Chondrocyte (in vitro differentiated cells): ENCODE data around the gene BFSP2. TPM values are rescaled to one million over a fixed set of nuclear protein-coding genes. Genes with fewer than 3 reads are reported as not detected.

Source experiments
- DNase-seq: peaks from one replicate; pipeline ENCODE4 v3.0.0; 2021; ENCODE audit warnings: mixed read lengths, low spot score
- H3K27ac Mint-ChIP-seq: one replicate; pipeline ENCODE4 v1.8.0; 2021; ENCODE audit warnings: mild to moderate bottlenecking, moderate library complexity, mixed read lengths; ENCODE audit not compliant: unreplicated experiment
- H3K27me3 Mint-ChIP-seq: 2 replicates; pipeline ENCODE4 v1.8.0; 2021; ENCODE audit warnings: low read depth, mixed read lengths
- H3K36me3 Mint-ChIP-seq: 2 replicates; pipeline ENCODE4 v1.8.0; 2021; ENCODE audit warnings: low read depth, mixed read lengths
- H3K4me1 Mint-ChIP-seq: 2 replicates; pipeline ENCODE4 v1.8.0; 2021; ENCODE audit warnings: low read depth, mild to moderate bottlenecking, mixed read lengths
- H3K4me3 Mint-ChIP-seq: one replicate; pipeline ENCODE4 v1.8.0; 2021; ENCODE audit warnings: mild to moderate bottlenecking, moderate library complexity, mixed read lengths; ENCODE audit not compliant: unreplicated experiment
- H3K9me3 Mint-ChIP-seq: 2 replicates; pipeline ENCODE4 v1.8.0; 2021; ENCODE audit warnings: low read depth, mixed read lengths
- CTCF ChIP-seq: fragments of 200-600 bp; sonication (generic); IDR thresholded peaks from 2 replicates; pipeline ENCODE4 v1.5.0; 2021; ENCODE audit warnings: antibody characterized with exemption, mild to moderate bottlenecking, moderate library complexity
- total RNA-seq: library from RNA; stranded (reverse); gene quantifications from 3 replicates; pipeline ENCODE4 v1.2.1, GENCODE V29; 2021

Gene BFSP2
- total RNA-seq, 1 donor from 2014 or later: not detected

GRCh38 chr3:133394561-133395311, 5.1 kb upstream of the BFSP2 start:
- TF ChIP-seq CTCF: no peak
- Mint-ChIP-seq H3K4me3 (no peak overlapping the region), H3K27me3 (no peaks in the 10 kb centered on the region), H3K9me3 (peaks cover 6% of the 10 kb centered on the region), H3K4me1 (peaks cover 9% of the 10 kb centered on the region), H3K36me3 (peaks cover 3% of the 10 kb centered on the region), H3K27ac (no peak overlapping the region)
- no peak for DNase-seq

- H3K36me3 Mint-ChIP-seq: peaks cover 3% of the 10 kb centered on the region
- H3K4me1 Mint-ChIP-seq: peaks cover 14% of the 10 kb centered on the region
- no peak for TF ChIP-seq CTCF
- peak; percentile 52 for DNase-seq
- H3K27ac Mint-ChIP-seq: no peak overlapping the region
- no peak overlapping the region for H3K4me3 Mint-ChIP-seq
- peaks cover 6% of the 10 kb centered on the region for H3K9me3 Mint-ChIP-seq
- H3K27me3 Mint-ChIP-seq: no peaks in the 10 kb centered on the region
Observed at GRCh38 chr3:133396906-133397305, 3.0 kb upstream of the BFSP2 start.

- no peak for DNase-seq
- Mint-ChIP-seq H3K4me3 (no peak overlapping the region), H3K27ac (no peak overlapping the region), H3K27me3 (no peaks in the 10 kb centered on the region), H3K4me1 (peaks cover 9% of the 10 kb centered on the region), H3K36me3 (peaks cover 1% of the 10 kb centered on the region), H3K9me3 (no peaks in the 10 kb centered on the region)
- no peak for TF ChIP-seq CTCF
Observed at GRCh38 chr3:133401374-133402135, 1.7 kb downstream of the BFSP2 start.

- no peak for TF ChIP-seq CTCF
- no peak for DNase-seq
- H3K4me3 Mint-ChIP-seq: no peak overlapping the region
- no peak overlapping the region for H3K27ac Mint-ChIP-seq
- no peaks in the 10 kb centered on the region for H3K27me3 Mint-ChIP-seq
- H3K36me3 Mint-ChIP-seq: no peaks in the 10 kb centered on the region
- peaks cover 32% of the 10 kb centered on the region for H3K4me1 Mint-ChIP-seq
- H3K9me3 Mint-ChIP-seq: no peaks in the 10 kb centered on the region
Observed at GRCh38 chr3:133404920-133405319, 5.1 kb downstream of the BFSP2 start.

- H3K27ac Mint-ChIP-seq: peak overlapping the region; percentile 84
- H3K4me3 Mint-ChIP-seq: peak overlapping the region; percentile 1
- no peak for DNase-seq
- no peaks in the 10 kb centered on the region for H3K9me3 Mint-ChIP-seq
- H3K4me1 Mint-ChIP-seq: peaks cover 48% of the 10 kb centered on the region
- peak; percentile 34 for TF ChIP-seq CTCF
- no peaks in the 10 kb centered on the region for H3K27me3 Mint-ChIP-seq
- H3K36me3 Mint-ChIP-seq: no peaks in the 10 kb centered on the region
Observed at GRCh38 chr3:133408366-133408765, 8.5 kb downstream of the BFSP2 start.
